GM12878 (cell line): ENCODE data around the gene PGLYRP1. TPM values are rescaled to one million over a fixed set of nuclear protein-coding genes. Genes with fewer than 3 reads are reported as not detected.

ENCODE experiments used
- ATAC-seq: fragments of 200-7000 bp; cut with Tn5 transposase; 3 replicates; pipeline ENCODE4 v1.9.1; 2020; ENCODE audit warnings: mild to moderate bottlenecking, moderate library complexity
- BruUV-seq: library from RNA; stranded (reverse); fragments of 400-500 nt; replicated peaks from 2 replicates; lab custom pipeline; 2021; lab: Mats Ljungman, UMichigan
- CTCF ChIA-PET: fragments of 300-600 bp; sonication (Branson Sonifier 250); formaldehyde crosslinking; extraction: SDS; loops from one replicate; lab custom pipeline; 2021; ENCODE audit warnings: inconsistent platforms; lab: Yijun Ruan, JAX
- POLR2A ChIA-PET: fragments of 350-600 bp; formaldehyde crosslinking; extraction: SDS; loops from one replicate; lab custom pipeline; 2021; ENCODE audit warnings: inconsistent platforms; lab: Charles Lee
- RAD21 ChIA-PET: fragments of 300-600 bp; sonication (Branson Sonifier 250); formaldehyde crosslinking; loops from one replicate; lab custom pipeline; 2023; ENCODE audit warnings: antibody characterized with exemption; ENCODE audit not compliant: unreplicated experiment; lab: Charles Lee
- SMC1A ChIA-PET: fragments of 300-600 bp; sonication (Branson Sonifier 250); formaldehyde crosslinking; loops from one replicate; lab custom pipeline; 2023; ENCODE audit not compliant: unreplicated experiment, uncharacterized antibody; lab: Charles Lee
- DNase-seq: peaks from one replicate; pipeline ENCODE4 v3.0.0-alpha.2; 2011; ENCODE audit warnings: low read depth, low spot score
- FAIRE-seq: peaks from 3 replicates; lab custom pipeline; 2011; peaks lifted over from hg19 to GRCh38; lab: Jason Lieb, UNC
- H2AFZ ChIP-seq: 2 replicates; pipeline ENCODE4 v1.6.0; 2011; ENCODE audit warnings: low read depth, low read length, control low read depth; ENCODE audit not compliant: control insufficient read depth
- H3K27ac ChIP-seq: 2 replicates; pipeline ENCODE4 v1.5.1; 2011; ENCODE audit warnings: control low read depth; ENCODE audit not compliant: control insufficient read depth, insufficient read depth
- H3K27me3 ChIP-seq, 2 experiments: replicated peaks in 1 of 2; 2 replicates each; pipeline versions ENCODE4 v1.6.0 to v1.6.1; 2011; ENCODE audit warnings: low read length in 1 of 2; ENCODE audit not compliant: control insufficient read depth in 2 of 2, insufficient read depth in 2 of 2
- H3K36me3 ChIP-seq, 2 experiments: 2 replicates each; pipeline ENCODE4 v1.5.1; 2011; ENCODE audit warnings: low read length in 1 of 2; ENCODE audit not compliant: control insufficient read depth in 2 of 2, insufficient read depth in 2 of 2
- H3K4me1 ChIP-seq: 2 replicates; pipeline ENCODE4 v1.6.1; 2011; ENCODE audit warnings: mild to moderate bottlenecking, low read length, moderate library complexity, mixed read lengths; ENCODE audit not compliant: control insufficient read depth, insufficient read depth
- H3K4me2 ChIP-seq: 2 replicates; pipeline ENCODE4 v1.6.0; 2011; ENCODE audit warnings: control low read depth; ENCODE audit not compliant: control insufficient read depth, insufficient read depth
- H3K4me3 ChIP-seq: fragments of 200-600 bp; sonication (generic); 2 replicates; pipeline ENCODE4 v1.5.1; 2016
- H3K79me2 ChIP-seq: 2 replicates; pipeline ENCODE4 v1.6.0; 2011; ENCODE audit warnings: low read length; ENCODE audit not compliant: control insufficient read depth, insufficient read depth
- H3K9ac ChIP-seq: 2 replicates; pipeline ENCODE4 v1.8.0; 2011; ENCODE audit warnings: low read length, control low read depth, mixed read lengths; ENCODE audit not compliant: control insufficient read depth, insufficient read depth
- H3K9me3 ChIP-seq: replicated peaks from 3 replicates; pipeline ENCODE4 v1.5.1; 2011; ENCODE audit warnings: mild to moderate bottlenecking, low read length; ENCODE audit not compliant: control insufficient read depth, insufficient read depth
- H4K20me1 ChIP-seq: 2 replicates; pipeline ENCODE4 v1.6.0; 2011; ENCODE audit not compliant: control insufficient read depth, insufficient read depth
- CBX3 ChIP-seq: fragments of 200-600 bp; sonication (generic); IDR thresholded peaks from 2 replicates; pipeline ENCODE4 v1.6.1; 2016; ENCODE audit warnings: low read depth, borderline replicate concordance
- EP300 ChIP-seq, 2 experiments: fragments of 150-350 bp in 1 of 2; IDR thresholded peaks; 2 replicates each; pipeline ENCODE4 v1.6.1; 2011 to 2012; ENCODE audit warnings: low read depth in 2 of 2, low read length in 2 of 2, borderline replicate concordance in 1 of 2, improper control_type of control experiment in 1 of 2, inconsistent platforms in 1 of 2; ENCODE audit not compliant: control insufficient read depth in 1 of 2
- HCFC1 ChIP-seq: fragments of 150-350 bp; IDR thresholded peaks from 2 replicates; pipeline ENCODE4 v1.6.1; 2014; ENCODE audit warnings: low read length
- JUNB ChIP-seq: IDR thresholded peaks from 2 replicates; pipeline ENCODE4 v1.6.1; 2016; ENCODE audit warnings: antibody characterized with exemption, mild to moderate bottlenecking
- NFXL1 ChIP-seq: fragments of 450-650 bp; IDR thresholded peaks from 2 replicates; pipeline ENCODE4 v1.6.1; 2017; ENCODE audit warnings: antibody characterized with exemption, mild to moderate bottlenecking, borderline replicate concordance
- NFYA ChIP-seq: IDR thresholded peaks from 2 replicates; pipeline ENCODE4 v1.6.1; 2011; ENCODE audit warnings: low read depth, mild to moderate bottlenecking, low read length, improper control_type of control experiment, borderline replicate concordance
- PAX5 ChIP-seq: IDR thresholded peaks from 2 replicates; pipeline ENCODE4 v1.6.1; 2011; ENCODE audit warnings: low read depth, low read length, borderline replicate concordance
- SMARCA5 ChIP-seq: fragments of 450-650 bp; IDR thresholded peaks from 2 replicates; pipeline ENCODE4 v1.6.1; 2017; ENCODE audit warnings: mild to moderate bottlenecking
- YY1 ChIP-seq: IDR thresholded peaks from 2 replicates; pipeline ENCODE4 v1.6.1; 2011; ENCODE audit warnings: low read depth, mild to moderate bottlenecking, low read length
- WGBS: methylation state at CpG from one replicate; pipeline ENCODE4 v1.1.6; 2016; ENCODE audit warnings: low lambda C conversion rate; ENCODE audit not compliant: insufficient replicate concordance, insufficient coverage; ENCODE audit errors: missing lambda C conversion rate; 5-methylcytosine and 5-hydroxymethylcytosine counted together
- in situ Hi-C: fragments of 300-500 bp; cut with MboI; formaldehyde crosslinking; loops from 9 replicates; pipeline ENCODE4 v1.14.3; 2018; ENCODE audit warnings: mixed read lengths
- intact Hi-C: fragments of 100-400 bp; cut with micrococcal nuclease; formaldehyde crosslinking; loops from one replicate; pipeline ENCODE4 v1.14.2; 2022; ENCODE audit not compliant: unreplicated experiment
- polyA plus RNA-seq, 11 experiments: library from polyadenylated mRNA; depleted of rRNA in 4 of 11; unstranded in 6 of 11; stranded (reverse) in 5 of 11; fragments of >200 nt; fragmentation: Nextera tagmentation in 4 of 11; fragmentation: Illumina TruSeq in 1 of 11; extraction: Ambion mirVana in 4 of 11; extraction: Trizol in 1 of 11; gene quantifications; 1 replicate in 1 of 11; 2 replicates in 10 of 11; pipeline versions ENCODE4 v1.2.1 to v1.2.3, GENCODE V29; 2011 to 2016; ENCODE audit warnings: inconsistent platforms in 2 of 11, missing spikeins in 2 of 11, low read depth in 1 of 11
- total RNA-seq, 4 experiments: library from RNA; depleted of rRNA in 3 of 4; stranded (reverse); fragments of >200 nt in 3 of 4; fragmentation: Illumina TruSeq in 1 of 4; extraction: Trizol in 1 of 4; gene quantifications; 2 replicates each; pipeline versions ENCODE4 v1.2.1 to v1.2.3, GENCODE V29; 2013 to 2021
- TF ChIP-seq, protein P1 (sequence below): fragments of 450-650 bp; IDR thresholded peaks from 2 replicates; pipeline ENCODE4 v1.6.1; 2018; ENCODE audit warnings: borderline replicate concordance, mild to moderate bottlenecking; ENCODE audit not compliant: partially characterized antibody
- TF ChIP-seq, protein P2 (sequence below): IDR thresholded peaks from 2 replicates; pipeline ENCODE4 v1.6.1; 2012; ENCODE audit warnings: low read depth, low read length, improper control_type of control experiment
- TF ChIP-seq, protein P3 (sequence below): fragments of 150-350 bp; IDR thresholded peaks from 2 replicates; pipeline ENCODE4 v1.6.1; 2016; ENCODE audit warnings: low read depth, low read length
- TF ChIP-seq, protein P4 (sequence below): IDR thresholded peaks from 2 replicates; pipeline ENCODE4 v1.6.1; 2012; ENCODE audit warnings: low read depth, low read length, improper control_type of control experiment
- TF ChIP-seq, protein P5 (sequence below): fragments of 450-650 bp; IDR thresholded peaks from 2 replicates; pipeline ENCODE4 v1.6.1; 2017; ENCODE audit warnings: borderline replicate concordance

PGLYRP1 gene
- total and polyA plus RNA-seq, 10 of the 15 experiments (the other 5 are each of a cell fraction or from before 2014, with no cell fraction given): 0.30 TPM; not detected in 9

DNA sequence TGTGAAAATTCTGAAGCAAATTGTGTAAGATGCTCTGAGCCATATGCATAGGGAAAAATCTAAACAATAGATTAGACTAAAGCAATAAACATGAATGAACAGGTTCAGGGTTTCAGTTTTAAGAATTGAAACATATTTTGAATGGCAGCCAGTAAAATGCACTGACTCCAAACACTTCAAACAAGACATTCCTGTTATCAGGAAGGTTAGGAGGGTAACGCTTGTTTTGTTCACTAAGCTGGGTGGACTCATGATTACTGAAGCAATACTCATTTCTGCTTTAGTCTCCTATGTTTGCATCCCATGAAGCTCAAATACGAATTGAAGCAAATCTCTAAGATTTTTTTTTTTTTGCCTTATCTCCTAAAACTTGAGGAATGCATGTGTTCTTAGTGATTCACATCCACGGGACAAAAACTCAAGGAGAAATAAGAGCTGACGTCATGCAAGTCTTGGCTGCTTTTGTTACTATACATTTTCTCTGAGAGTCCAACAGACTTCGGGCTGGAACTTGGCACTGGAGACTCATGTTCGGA, 47.0 kb upstream of the PGLYRP1 start:
- intact Hi-C loops: no loop called here
- no peak overlapping the region for H3K9ac ChIP-seq
- no peak for DNase-seq
- no peak overlapping the region for H3K4me2 ChIP-seq
- in situ Hi-C loops: no loop called here
- no peaks in the 10 kb centered on the region for H3K36me3 ChIP-seq
- H4K20me1 ChIP-seq: no peaks in the 10 kb centered on the region
- no peak overlapping the region for H2AFZ ChIP-seq
- H3K27me3 ChIP-seq: peaks cover 2 to 12% of the 10 kb centered on the region in 2 experiments; a peak in 3 of 4 replicates
- no TSS peak for BruUV-seq
- TF ChIP-seq EP300 (IDR thresholded peaks at IDR 0.05; ENCODE audit: borderline replicate concordance in 1 of 2, control insufficient read depth in 1 of 2, low read depth in 2 of 2, low read length in 2 of 2): no peak
- no peak for TF ChIP-seq NFXL1
- TF ChIP-seq, protein P1, sequence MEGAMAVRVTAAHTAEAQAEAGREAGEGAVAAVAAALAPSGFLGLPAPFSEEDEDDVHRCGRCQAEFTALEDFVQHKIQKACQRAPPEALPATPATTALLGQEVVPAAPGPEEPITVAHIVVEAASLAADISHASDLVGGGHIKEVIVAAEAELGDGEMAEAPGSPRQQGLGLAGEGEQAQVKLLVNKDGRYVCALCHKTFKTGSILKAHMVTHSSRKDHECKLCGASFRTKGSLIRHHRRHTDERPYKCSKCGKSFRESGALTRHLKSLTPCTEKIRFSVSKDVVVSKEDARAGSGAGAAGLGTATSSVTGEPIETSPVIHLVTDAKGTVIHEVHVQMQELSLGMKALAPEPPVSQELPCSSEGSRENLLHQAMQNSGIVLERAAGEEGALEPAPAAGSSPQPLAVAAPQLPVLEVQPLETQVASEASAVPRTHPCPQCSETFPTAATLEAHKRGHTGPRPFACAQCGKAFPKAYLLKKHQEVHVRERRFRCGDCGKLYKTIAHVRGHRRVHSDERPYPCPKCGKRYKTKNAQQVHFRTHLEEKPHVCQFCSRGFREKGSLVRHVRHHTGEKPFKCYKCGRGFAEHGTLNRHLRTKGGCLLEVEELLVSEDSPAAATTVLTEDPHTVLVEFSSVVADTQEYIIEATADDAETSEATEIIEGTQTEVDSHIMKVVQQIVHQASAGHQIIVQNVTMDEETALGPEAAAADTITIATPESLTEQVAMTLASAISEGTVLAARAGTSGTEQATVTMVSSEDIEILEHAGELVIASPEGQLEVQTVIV: no peak
- TF ChIP-seq JUNB: no peak
- TF ChIP-seq CBX3: no peak
- TF ChIP-seq, protein P2, sequence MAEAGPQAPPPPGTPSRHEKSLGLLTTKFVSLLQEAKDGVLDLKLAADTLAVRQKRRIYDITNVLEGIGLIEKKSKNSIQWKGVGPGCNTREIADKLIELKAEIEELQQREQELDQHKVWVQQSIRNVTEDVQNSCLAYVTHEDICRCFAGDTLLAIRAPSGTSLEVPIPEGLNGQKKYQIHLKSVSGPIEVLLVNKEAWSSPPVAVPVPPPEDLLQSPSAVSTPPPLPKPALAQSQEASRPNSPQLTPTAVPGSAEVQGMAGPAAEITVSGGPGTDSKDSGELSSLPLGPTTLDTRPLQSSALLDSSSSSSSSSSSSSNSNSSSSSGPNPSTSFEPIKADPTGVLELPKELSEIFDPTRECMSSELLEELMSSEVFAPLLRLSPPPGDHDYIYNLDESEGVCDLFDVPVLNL: no peak
- no peak for TF ChIP-seq PAX5
- TF ChIP-seq, protein P3, sequence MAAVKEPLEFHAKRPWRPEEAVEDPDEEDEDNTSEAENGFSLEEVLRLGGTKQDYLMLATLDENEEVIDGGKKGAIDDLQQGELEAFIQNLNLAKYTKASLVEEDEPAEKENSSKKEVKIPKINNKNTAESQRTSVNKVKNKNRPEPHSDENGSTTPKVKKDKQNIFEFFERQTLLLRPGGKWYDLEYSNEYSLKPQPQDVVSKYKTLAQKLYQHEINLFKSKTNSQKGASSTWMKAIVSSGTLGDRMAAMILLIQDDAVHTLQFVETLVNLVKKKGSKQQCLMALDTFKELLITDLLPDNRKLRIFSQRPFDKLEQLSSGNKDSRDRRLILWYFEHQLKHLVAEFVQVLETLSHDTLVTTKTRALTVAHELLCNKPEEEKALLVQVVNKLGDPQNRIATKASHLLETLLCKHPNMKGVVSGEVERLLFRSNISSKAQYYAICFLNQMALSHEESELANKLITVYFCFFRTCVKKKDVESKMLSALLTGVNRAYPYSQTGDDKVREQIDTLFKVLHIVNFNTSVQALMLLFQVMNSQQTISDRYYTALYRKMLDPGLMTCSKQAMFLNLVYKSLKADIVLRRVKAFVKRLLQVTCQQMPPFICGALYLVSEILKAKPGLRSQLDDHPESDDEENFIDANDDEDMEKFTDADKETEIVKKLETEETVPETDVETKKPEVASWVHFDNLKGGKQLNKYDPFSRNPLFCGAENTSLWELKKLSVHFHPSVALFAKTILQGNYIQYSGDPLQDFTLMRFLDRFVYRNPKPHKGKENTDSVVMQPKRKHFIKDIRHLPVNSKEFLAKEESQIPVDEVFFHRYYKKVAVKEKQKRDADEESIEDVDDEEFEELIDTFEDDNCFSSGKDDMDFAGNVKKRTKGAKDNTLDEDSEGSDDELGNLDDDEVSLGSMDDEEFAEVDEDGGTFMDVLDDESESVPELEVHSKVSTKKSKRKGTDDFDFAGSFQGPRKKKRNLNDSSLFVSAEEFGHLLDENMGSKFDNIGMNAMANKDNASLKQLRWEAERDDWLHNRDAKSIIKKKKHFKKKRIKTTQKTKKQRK: no peak
- TF ChIP-seq SMARCA5: no peak
- TF ChIP-seq, protein P4, sequence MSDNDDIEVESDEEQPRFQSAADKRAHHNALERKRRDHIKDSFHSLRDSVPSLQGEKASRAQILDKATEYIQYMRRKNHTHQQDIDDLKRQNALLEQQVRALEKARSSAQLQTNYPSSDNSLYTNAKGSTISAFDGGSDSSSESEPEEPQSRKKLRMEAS: no peak
- TF ChIP-seq HCFC1: no peak
- TF ChIP-seq YY1: no peak
- no peak for TF ChIP-seq NFYA
- TF ChIP-seq, protein P5, sequence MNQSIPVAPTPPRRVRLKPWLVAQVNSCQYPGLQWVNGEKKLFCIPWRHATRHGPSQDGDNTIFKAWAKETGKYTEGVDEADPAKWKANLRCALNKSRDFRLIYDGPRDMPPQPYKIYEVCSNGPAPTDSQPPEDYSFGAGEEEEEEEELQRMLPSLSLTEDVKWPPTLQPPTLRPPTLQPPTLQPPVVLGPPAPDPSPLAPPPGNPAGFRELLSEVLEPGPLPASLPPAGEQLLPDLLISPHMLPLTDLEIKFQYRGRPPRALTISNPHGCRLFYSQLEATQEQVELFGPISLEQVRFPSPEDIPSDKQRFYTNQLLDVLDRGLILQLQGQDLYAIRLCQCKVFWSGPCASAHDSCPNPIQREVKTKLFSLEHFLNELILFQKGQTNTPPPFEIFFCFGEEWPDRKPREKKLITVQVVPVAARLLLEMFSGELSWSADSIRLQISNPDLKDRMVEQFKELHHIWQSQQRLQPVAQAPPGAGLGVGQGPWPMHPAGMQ: no peak
- TF ChIP-seq, all 136 proteins: peak for 0
- FAIRE-seq (no peak), ATAC-seq (no peak)
- POLR2A ChIA-PET: no interaction called here
- Histone ChIP-seq H3K4me1 (no peaks in the 10 kb centered on the region), H3K27ac (no peak overlapping the region), H3K79me2 (no peaks in the 10 kb centered on the region), H3K4me3 (no peak overlapping the region), H3K9me3 (no peaks in the 10 kb centered on the region)
- SMC1A ChIA-PET: interaction anchor here (0.7 to 0.8 kb wide), 2 partner anchors 41 to 1737 kb away, joined by 3 read pairs; no protein-coding TSS in a partner anchor
- 12% methylated on average over 6 of the region's 6 CpGs for WGBS
- RAD21 ChIA-PET: no interaction called here
- CTCF ChIA-PET: interaction anchor here (0.7 kb wide), 2 partner anchors 103 to 157 kb away, joined by 3 read pairs; no protein-coding TSS in a partner anchor
